ENCODE data around the gene PTPN1. TPM values are rescaled to one million over a fixed set of nuclear protein-coding genes. Genes with fewer than 3 reads are reported as not detected.
A peak's percentile ranks its signal among the peaks of the same experiment; 100 is the strongest.

The PTPN1 gene
- total and polyA plus RNA-seq, 2 of the 13 experiments (the other 11 are each of a cell fraction or from before 2014, with no cell fraction given), result 17.7 to 37.2 TPM

GRCh38 chr20:50563133-50563944 is 53.2 kb downstream of the PTPN1 start (continued):
- TF ChIP-seq ZNF407 (CRISPR knock-in tag; IDR thresholded peaks at IDR 0.05; ENCODE audit: not compliant biosample characterization) (no peak), IRF2 (CRISPR knock-in tag; IDR thresholded peaks at IDR 0.05) (no peak), FOXP4 (CRISPR knock-in tag; IDR thresholded peaks at IDR 0.05) (0 out of 2 replicates have a peak, but pooled peaks have one; percentile 41), SNRNP70 (IDR thresholded peaks at IDR 0.05; ENCODE audit: low read depth, low read length) (no peak), ZNF710 (CRISPR knock-in tag; IDR thresholded peaks at IDR 0.05; ENCODE audit: borderline replicate concordance) (peak; percentile 73; the same call in 1 of the 2 replicates), CREB1 (IDR thresholded peaks at IDR 0.05) (no peak), CREB1 (CRISPR knock-in tag; IDR thresholded peaks at IDR 0.05) (no peak; the same call in 1 of the 2 replicates), STAT6 (CRISPR knock-in tag; IDR thresholded peaks at IDR 0.05; ENCODE audit: borderline replicate concordance) (no peak), ZNF589 (CRISPR knock-in tag; conservative IDR thresholded peaks at IDR 0.05) (no peak), MXD4 (CRISPR knock-in tag; IDR thresholded peaks at IDR 0.05) (no peak), ZBTB44 (CRISPR knock-in tag; IDR thresholded peaks at IDR 0.05) (no peak)
